Activated CD4-positive, alpha-beta memory T cell treated with anti-CD3 and anti-CD28 coated beads for 36 hours (primary cell): ENCODE data around the gene OR10X1. TPM values are rescaled to one million over a fixed set of nuclear protein-coding genes. Genes with fewer than 3 reads are reported as not detected.

Experiments
- CTCF ChIA-PET: fragments of 350-600 bp; sonication (Branson Sonifier 250); formaldehyde crosslinking; loops from one replicate; lab custom pipeline; 2021; ENCODE audit warnings: antibody characterized with exemption, inconsistent platforms; lab: Charles Lee
- POLR2A ChIA-PET: fragments of 350-600 bp; sonication (Branson Sonifier 250); formaldehyde crosslinking; loops from one replicate; lab custom pipeline; 2021; ENCODE audit warnings: antibody characterized with exemption; lab: Charles Lee
- DNase-seq: peaks from one replicate; pipeline ENCODE4 v3.0.0-alpha.2; 2020
- H3K27ac Mint-ChIP-seq: one replicate; pipeline ENCODE4 v1.8.0; 2021; ENCODE audit warnings: mixed read lengths
- H3K27me3 Mint-ChIP-seq: one replicate; pipeline ENCODE4 v1.8.0; 2021; ENCODE audit warnings: mixed read lengths
- H3K36me3 Mint-ChIP-seq: one replicate; pipeline ENCODE4 v1.8.0; 2021; ENCODE audit warnings: mixed read lengths
- H3K4me1 Mint-ChIP-seq: one replicate; pipeline ENCODE4 v1.8.0; 2021; ENCODE audit warnings: low read depth, mixed read lengths
- H3K4me3 Mint-ChIP-seq: one replicate; pipeline ENCODE4 v1.8.0; 2021; ENCODE audit warnings: mild to moderate bottlenecking, mixed read lengths
- H3K9me3 Mint-ChIP-seq: one replicate; pipeline ENCODE4 v1.8.0; 2021; ENCODE audit warnings: mixed read lengths
- intact Hi-C: fragments of 100-400 bp; cut with micrococcal nuclease; formaldehyde crosslinking; loops from one replicate; pipeline ENCODE4 v1.15.1; 2023
- total RNA-seq, 2 experiments: library from RNA; stranded (reverse); gene quantifications; one replicate each; pipeline ENCODE4 v1.2.3, GENCODE V29; 2021

Gene OR10X1
- total RNA-seq, 2 experiments from 2014 or later: not detected

GRCh38 chr1:158559696-158560095 is 20.0 kb downstream of the OR10X1 start:
- intact Hi-C loops: no loop called here
- CTCF ChIA-PET: no interaction called here

GRCh38 chr1:158554352-158554751 is 25.3 kb downstream of the OR10X1 start, which contains the start of gene OR6Y1:
TSS of gene OR6Y1 (minus strand) at chr1:158554405. CDS start at chr1:158548105, 6,300 bp downstream.
- Mint-ChIP-seq H3K4me1 (no peaks in the 10 kb centered on the region), H3K36me3 (no peaks in the 10 kb centered on the region), H3K27me3 (peaks cover 7% of the 10 kb centered on the region), H3K9me3 (no peaks in the 10 kb centered on the region), H3K27ac (no peak within 1 kb of the TSS), H3K4me3 (no peak within 1 kb of the TSS)
- intact Hi-C loops: no loop called here
- ChIA-PET CTCF (no interaction called here), POLR2A (no interaction called here)
- no peak for DNase-seq

More at GRCh38 chr1:158559696-158560095, 20.0 kb downstream of the OR10X1 start:
- H3K27ac Mint-ChIP-seq: no peak overlapping the region
- no peaks in the 10 kb centered on the region for H3K36me3 Mint-ChIP-seq
- H3K4me1 Mint-ChIP-seq: no peaks in the 10 kb centered on the region
- no peak overlapping the region for H3K4me3 Mint-ChIP-seq
- POLR2A ChIA-PET: no interaction called here
- DNase-seq: no peak
- no peaks in the 10 kb centered on the region for H3K9me3 Mint-ChIP-seq
- peaks cover 7% of the 10 kb centered on the region for H3K27me3 Mint-ChIP-seq

- no peaks in the 10 kb centered on the region for H3K36me3 Mint-ChIP-seq
- no peak overlapping the region for H3K27ac Mint-ChIP-seq
- CTCF ChIA-PET: no interaction called here
- no peaks in the 10 kb centered on the region for H3K4me1 Mint-ChIP-seq
- no peak for DNase-seq
- intact Hi-C loops: no loop called here
- POLR2A ChIA-PET: no interaction called here
- no peaks in the 10 kb centered on the region for H3K9me3 Mint-ChIP-seq
- no peak overlapping the region for H3K4me3 Mint-ChIP-seq
- peaks cover 19% of the 10 kb centered on the region for H3K27me3 Mint-ChIP-seq
These were observed 27.4 kb downstream of the OR10X1 start for GRCh38 chr1:158552296-158552695.

GRCh38 chr1:158547533-158547932 is 32.2 kb downstream of the OR10X1 start:
- Mint-ChIP-seq H3K27me3 (peaks cover 19% of the 10 kb centered on the region), H3K27ac (no peak overlapping the region), H3K4me3 (no peak overlapping the region), H3K36me3 (no peaks in the 10 kb centered on the region), H3K9me3 (no peaks in the 10 kb centered on the region), H3K4me1 (no peaks in the 10 kb centered on the region)
- DNase-seq: no peak
- ChIA-PET POLR2A (no interaction called here), CTCF (no interaction called here)
- intact Hi-C loops: no loop called here

- DNase-seq: no peak
- ChIA-PET POLR2A (no interaction called here), CTCF (no interaction called here)
- H3K9me3 Mint-ChIP-seq: no peaks in the 10 kb centered on the region
- no peak overlapping the region for H3K4me3 Mint-ChIP-seq
- H3K27ac Mint-ChIP-seq: no peak overlapping the region
- H3K4me1 Mint-ChIP-seq: no peaks in the 10 kb centered on the region
- intact Hi-C loops: no loop called here
- H3K36me3 Mint-ChIP-seq: no peaks in the 10 kb centered on the region
- no peaks in the 10 kb centered on the region for H3K27me3 Mint-ChIP-seq
These were observed 42.1 kb downstream of the OR10X1 start for GRCh38 chr1:158537609-158538008.

GRCh38 chr1:158534496-158534895 is 45.2 kb downstream of the OR10X1 start:
- Mint-ChIP-seq H3K4me1 (no peaks in the 10 kb centered on the region), H3K36me3 (no peaks in the 10 kb centered on the region), H3K4me3 (no peak overlapping the region), H3K27ac (no peak overlapping the region), H3K9me3 (no peaks in the 10 kb centered on the region), H3K27me3 (no peaks in the 10 kb centered on the region)
- DNase-seq: no peak
- CTCF ChIA-PET: no interaction called here
- intact Hi-C loops: no loop called here
- POLR2A ChIA-PET: no interaction called here

Other genes starting within 250 kb of the OR10X1 start
- gene CD1B, start 248.4 kb downstream of the OR10X1 start, total RNA-seq: not detected
- gene CD1E, start 226.0 kb downstream of the OR10X1 start, total RNA-seq: not detected
- not detected for gene OR10T2, start 180.4 kb downstream of the OR10X1 start, total RNA-seq
- gene OR10K2, start 153.7 kb downstream of the OR10X1 start, total RNA-seq: not detected
- not detected for gene OR10K1, start 118.1 kb downstream of the OR10X1 start, total RNA-seq
- gene OR10R2, start 107.7 kb downstream of the OR10X1 start, total RNA-seq: not detected
- not detected for gene OR6Y1, start 25.5 kb downstream of the OR10X1 start, total RNA-seq
- not detected for gene OR6P1, start 9.3 kb downstream of the OR10X1 start, total RNA-seq
- gene OR10Z1, start 25.4 kb upstream of the OR10X1 start, total RNA-seq: not detected
- under 1 TPM in 1 of 2 experiments, not detected in 1; 0.10 TPM for gene SPTA1, start 106.8 kb upstream of the OR10X1 start, total RNA-seq
- gene OR6K2, start 120.8 kb upstream of the OR10X1 start, total RNA-seq: not detected
- not detected for gene OR6K3, start 140.8 kb upstream of the OR10X1 start, total RNA-seq
- gene OR6K6, start 174.8 kb upstream of the OR10X1 start, total RNA-seq: not detected
- not detected for gene OR6N1, start 192.3 kb upstream of the OR10X1 start, total RNA-seq
- gene OR6N2, start 201.3 kb upstream of the OR10X1 start, total RNA-seq: not detected